WI38 (cell line): ENCODE results near the gene C4A.
"Not testable (repeated sequence)": the region's sequence is repeated elsewhere in the genome, so short reads cannot be mapped to it uniquely, and the experiment has no call there.

Source experiments
- H3K4me3 ChIP-seq: 2 replicates; pipeline ENCODE4 v1.5.1; 2011; ENCODE audit warnings: low read depth, mild to moderate bottlenecking, control low read depth, low read length
- TF ChIP-seq, protein P1 (sequence below): IDR thresholded peaks from 2 replicates; pipeline ENCODE4 v1.5.1; 2012; ENCODE audit warnings: low read depth, mild to moderate bottlenecking, control low read depth, low read length

The C4A gene

DNA sequence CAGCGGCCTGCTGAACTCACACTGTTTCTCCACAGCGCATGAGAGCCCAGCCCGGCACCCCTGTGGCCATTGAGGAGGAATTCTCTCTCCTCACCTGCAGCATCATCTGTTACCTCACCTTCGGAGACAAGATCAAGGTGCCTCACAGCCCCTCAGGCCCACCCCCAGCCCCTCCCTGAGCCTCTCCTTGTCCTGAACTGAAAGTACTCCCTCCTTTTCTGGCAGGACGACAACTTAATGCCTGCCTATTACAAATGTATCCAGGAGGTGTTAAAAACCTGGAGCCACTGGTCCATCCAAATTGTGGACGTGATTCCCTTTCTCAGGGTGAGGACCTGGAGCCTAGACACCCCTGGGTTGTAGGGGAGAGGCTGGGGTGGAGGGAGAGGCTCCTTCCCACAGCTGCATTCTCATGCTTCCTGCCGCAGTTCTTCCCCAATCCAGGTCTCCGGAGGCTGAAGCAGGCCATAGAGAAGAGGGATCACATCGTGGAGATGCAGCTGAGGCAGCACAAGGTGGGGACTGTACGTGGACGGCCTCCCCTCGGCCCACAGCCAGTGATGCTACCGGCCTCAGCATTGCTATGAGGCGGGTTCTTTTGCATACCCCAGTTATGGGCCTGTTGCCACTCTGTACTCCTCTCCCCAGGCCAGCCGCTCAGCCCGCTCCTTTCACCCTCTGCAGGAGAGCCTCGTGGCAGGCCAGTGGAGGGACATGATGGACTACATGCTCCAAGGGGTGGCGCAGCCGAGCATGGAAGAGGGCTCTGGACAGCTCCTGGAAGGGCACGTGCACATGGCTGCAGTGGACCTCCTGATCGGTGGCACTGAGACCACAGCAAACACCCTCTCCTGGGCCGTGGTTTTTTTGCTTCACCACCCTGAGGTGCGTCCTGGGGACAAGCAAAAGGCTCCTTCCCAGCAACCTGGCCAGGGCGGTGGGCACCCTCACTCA lies 57.7 kb downstream of the C4A start:
- not testable (repeated sequence) for H3K4me3 ChIP-seq

DNA sequence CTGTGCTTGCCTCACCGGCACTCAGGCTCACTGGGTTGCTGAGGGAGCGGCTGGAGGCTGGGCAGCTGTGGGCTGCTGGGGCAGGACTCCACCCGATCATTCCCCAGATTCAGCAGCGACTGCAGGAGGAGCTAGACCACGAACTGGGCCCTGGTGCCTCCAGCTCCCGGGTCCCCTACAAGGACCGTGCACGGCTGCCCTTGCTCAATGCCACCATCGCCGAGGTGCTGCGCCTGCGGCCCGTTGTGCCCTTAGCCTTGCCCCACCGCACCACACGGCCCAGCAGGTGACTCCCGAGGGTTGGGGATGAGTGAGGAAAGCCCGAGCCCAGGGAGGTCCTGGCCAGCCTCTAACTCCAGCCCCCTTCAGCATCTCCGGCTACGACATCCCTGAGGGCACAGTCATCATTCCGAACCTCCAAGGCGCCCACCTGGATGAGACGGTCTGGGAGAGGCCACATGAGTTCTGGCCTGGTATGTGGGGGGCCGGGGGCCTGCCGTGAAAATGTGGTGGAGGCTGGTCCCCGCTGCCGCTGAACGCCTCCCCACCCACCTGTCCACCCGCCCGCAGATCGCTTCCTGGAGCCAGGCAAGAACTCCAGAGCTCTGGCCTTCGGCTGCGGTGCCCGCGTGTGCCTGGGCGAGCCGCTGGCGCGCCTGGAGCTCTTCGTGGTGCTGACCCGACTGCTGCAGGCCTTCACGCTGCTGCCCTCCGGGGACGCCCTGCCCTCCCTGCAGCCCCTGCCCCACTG lies 58.6 kb downstream of the C4A start:
- not testable (repeated sequence) for H3K4me3 ChIP-seq

GRCh38 chr6:32041050-32041321 lies 59.1 kb downstream of the C4A start:
- H3K4me3 ChIP-seq = not testable (repeated sequence)

GRCh38 chr6:32041385-32041784 lies 59.5 kb downstream of the C4A start:
- H3K4me3 ChIP-seq = not testable (repeated sequence)

DNA sequence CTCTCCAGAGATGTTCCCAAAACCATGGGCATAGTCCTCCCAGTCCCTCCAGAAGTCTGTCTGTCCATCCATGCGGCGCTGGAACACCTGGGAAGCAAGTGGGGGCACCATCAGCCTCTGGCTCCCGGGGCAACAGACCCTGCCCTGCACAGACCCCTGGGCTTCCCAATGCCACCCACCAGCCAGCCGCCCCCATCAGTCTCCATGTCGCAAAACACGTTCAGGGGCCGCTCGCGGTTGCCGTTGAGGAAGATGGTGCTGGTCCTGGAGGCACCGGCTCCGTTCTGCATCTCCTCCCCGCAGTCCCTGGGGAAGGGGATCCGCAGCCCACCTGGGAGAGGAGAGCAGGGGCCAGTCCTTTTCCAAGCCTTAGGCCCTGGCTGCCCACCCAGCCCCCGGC lies 60.4 kb downstream of the C4A start:
- not testable (repeated sequence) for H3K4me3 ChIP-seq

- H3K4me3 ChIP-seq = not testable (repeated sequence)
Observed at GRCh38 chr6:32043589-32044380, 61.9 kb downstream of the C4A start.

GRCh38 chr6:32044916-32045315 lies 63.1 kb downstream of the C4A start:
- H3K4me3 ChIP-seq = not testable (repeated sequence)

GRCh38 chr6:32045811-32046449 lies 64.1 kb downstream of the C4A start:
- no peak overlapping the region for H3K4me3 ChIP-seq
- TF ChIP-seq, protein P1, sequence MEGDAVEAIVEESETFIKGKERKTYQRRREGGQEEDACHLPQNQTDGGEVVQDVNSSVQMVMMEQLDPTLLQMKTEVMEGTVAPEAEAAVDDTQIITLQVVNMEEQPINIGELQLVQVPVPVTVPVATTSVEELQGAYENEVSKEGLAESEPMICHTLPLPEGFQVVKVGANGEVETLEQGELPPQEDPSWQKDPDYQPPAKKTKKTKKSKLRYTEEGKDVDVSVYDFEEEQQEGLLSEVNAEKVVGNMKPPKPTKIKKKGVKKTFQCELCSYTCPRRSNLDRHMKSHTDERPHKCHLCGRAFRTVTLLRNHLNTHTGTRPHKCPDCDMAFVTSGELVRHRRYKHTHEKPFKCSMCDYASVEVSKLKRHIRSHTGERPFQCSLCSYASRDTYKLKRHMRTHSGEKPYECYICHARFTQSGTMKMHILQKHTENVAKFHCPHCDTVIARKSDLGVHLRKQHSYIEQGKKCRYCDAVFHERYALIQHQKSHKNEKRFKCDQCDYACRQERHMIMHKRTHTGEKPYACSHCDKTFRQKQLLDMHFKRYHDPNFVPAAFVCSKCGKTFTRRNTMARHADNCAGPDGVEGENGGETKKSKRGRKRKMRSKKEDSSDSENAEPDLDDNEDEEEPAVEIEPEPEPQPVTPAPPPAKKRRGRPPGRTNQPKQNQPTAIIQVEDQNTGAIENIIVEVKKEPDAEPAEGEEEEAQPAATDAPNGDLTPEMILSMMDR = no peak

DNA sequence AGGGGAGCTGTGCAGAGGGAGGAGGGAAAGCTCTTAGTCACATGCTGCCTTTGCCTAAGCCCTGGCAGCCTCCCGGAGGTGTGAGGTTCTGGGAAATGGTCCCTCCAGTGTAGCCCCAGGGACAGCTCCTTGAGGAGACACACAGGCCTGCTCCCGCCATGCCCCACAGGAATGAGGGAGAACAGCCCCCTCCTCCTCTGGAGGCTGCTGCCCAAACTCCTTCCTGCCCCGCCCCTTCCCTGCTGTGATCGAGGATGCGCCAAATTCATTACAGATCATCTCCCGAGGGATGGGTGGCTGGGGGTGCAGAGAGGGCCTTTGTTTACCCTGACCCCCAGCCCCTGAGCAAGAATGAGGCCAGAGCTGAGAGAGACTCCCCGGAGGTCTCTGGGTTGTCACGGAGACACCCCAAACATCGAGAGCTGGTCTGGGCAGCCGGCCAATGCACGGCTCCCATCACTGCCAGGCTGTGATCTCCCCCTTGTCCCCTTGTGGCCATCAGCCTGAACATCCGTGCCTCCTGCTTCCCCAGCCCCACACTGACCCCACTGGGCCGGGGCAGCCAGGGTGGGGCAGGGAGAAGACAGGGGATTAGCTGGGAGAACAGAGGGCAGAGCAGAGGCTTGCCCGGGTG lies 64.7 kb downstream of the C4A start:
- TF ChIP-seq, protein P1 = no peak
- H3K4me3 ChIP-seq = no peak overlapping the region

DNA sequence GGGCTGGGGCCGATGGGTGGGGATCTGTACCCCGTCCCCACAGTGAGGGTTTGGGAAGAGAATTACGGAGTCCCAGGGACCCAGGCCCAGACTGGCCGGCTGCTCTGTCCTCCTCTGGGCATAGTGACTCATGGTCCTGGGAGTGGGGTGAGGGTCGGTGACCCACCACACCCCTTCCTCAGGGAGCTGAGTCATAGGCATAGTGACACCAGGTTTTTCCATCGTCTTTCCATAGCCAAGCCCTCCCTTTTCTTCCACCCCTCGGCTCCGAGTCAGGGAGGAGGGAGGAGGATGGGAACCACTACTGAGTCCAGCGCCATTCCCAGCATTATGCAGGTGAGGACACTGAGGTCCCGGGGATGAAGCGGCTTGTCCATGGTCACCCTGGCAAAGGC lies 65.2 kb downstream of the C4A start:
- no peak overlapping the region for H3K4me3 ChIP-seq
- TF ChIP-seq, protein P1 = no peak
